ENCODE measurements around the gene PRDM13.
A peak's percentile ranks its signal among the peaks of the same experiment; 100 is the strongest.
"Not testable (repeated sequence)": the region's sequence is repeated elsewhere in the genome, so short reads cannot be mapped to it uniquely, and the experiment has no call there.

PRDM13 gene

DNA sequence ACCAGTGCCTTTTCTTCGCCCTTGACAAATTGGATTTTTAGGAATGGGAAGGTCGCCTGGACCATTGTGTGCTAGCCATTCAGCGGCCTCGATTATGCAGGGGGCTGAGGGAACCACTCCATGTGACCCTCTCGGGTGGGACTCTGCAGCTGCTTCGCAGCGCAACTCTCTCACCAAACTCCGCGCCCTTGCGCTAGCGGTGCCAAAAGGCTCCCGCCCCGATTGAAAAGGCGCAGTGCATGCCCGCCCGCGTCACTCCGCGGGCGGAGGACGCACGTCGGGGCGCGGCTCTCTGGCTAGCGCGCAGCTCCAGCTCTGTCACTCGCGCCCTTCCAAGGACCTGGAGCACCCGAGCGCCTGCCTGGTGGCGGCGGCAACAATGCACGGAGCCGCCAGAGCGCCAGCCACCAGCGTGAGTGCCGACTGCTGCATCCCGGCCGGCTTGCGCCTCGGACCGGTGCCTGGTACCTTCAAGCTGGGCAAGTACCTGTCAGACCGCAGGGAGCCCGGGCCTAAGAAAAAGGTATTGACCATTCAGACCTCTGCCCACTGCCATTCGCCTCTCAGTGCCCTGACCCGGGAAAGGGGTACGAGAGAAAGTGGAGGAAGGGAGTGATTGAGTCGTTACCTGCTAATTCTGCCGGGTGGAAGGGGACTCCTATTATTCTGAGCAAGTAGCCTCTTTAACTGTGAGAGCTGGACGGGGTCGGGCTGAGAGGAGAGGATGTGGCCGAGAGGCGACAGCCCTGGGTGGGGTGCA lies at the start of gene PRDM13:
PRDM13 (plus strand) TSS at position 178 of the 760 bp plus-strand sequence; CDS start at position 380, 202 bp downstream.
- DNase-seq = no peak

DNA sequence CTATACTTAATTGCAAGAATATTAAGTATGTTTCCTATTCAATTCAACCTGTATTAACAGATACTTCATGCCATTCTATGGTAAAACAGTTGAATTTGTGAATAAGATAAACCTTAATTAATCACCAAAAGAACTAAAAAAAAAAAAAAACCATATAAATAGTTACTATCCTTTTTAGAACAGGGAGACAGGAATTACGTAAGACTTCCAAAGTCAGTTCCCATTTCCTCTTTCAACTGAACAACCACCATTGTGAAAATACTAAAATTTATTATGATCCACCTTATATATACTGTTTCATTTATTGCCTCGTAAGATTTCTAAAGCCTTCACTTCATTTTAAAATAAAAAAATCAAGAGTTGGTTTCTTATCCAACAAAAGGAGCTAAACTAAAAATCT lies 47.6 kb upstream of the PRDM13 start:
- no peak for DNase-seq

DNA sequence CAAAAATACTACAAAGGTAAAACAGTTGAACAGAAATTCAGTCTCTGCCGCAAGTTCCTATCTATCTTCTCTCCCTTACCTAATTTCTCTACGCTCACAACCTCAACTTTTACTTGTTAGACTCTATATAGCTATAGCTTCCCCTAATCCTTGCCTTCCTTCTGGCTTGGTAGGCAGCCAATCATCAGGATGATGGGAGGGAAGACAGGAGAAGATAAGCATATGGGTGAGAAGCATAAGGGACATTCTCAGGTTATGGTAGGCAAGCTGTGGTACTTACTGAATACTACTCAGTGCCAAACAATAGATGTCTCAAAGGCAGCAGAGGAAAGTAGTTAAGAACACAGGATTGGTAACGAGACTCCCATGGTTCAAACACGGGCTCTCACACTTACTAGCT lies 46.0 kb upstream of the PRDM13 start:
- DNase-seq = no peak

DNA sequence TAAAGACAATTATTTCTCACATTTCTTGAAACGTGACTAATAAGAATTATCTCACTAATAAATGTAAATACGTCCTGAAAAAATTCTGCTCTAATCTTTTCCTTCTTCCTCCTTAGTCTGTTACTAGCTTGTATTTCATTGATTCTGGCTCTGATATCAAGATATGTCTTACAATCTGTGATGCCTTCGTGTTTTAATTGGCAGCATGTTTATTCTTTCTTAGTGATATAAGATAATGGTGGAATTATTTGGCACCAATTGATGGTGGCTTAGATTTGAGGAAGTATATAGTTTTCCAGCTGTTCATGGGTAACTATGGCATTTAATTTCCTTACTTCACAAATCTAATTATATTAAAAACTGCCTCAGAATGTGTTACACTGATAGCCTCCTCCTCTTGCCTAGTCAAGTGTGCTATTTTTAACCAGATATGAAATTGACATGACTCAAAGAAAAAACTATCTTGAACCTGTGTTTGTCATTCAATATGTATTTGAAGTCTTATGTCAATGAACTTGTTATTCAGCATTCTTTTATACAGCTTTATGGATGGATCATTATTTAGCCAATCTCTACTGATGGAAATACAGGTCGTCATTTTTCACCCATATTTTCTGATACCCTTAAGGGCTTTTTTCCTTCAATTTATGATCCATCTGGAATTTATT lies 43.4 kb upstream of the PRDM13 start:
- no peak for DNase-seq

DNA sequence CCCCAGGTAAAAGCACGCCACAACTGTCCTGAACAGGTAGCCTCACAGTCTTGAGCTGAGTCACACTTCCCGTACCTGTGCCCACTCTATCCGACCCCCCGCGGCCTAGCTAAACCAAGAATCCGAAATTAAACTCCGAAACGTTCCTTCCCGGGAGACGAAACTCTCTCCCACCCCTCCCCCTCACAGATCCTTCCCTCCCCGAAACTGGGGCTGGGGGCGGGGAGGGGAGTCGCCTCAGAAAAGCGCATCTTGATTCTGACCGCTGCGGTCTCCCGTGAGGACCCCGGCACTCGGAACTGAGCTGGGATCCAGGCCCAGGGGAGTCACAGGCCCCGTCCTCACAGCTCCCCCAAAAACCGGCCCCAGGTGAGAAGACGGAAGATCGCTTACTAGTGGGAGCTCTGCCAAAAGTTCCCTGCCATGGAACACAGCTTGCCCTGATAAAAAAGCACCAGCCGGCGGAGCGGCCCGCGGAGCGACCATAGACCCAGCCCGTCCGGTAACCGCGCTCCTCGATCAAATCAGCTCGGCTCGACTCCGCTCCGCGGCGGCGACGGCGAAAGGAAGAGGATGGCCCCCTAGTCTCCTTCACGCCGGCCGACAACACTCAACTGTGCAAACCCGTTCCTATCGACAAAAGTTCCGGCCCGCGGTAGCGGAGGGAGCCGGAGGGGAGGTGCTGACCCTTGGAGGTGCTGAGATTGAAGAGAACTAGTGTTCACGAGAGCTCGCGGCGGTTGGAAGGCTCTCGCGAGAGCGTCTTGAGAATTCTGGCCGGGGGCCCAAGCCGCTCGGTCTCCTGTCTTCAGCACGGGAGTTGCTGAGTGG lies 38.3 kb upstream of the PRDM13 start, which contains the start of gene CCNC:
CCNC (minus strand) TSS at position 558 of the 831 bp plus-strand sequence; CDS start at position 425, 133 bp downstream.
- DNase-seq = peak; percentile 35 to 94 (median 83)

DNA sequence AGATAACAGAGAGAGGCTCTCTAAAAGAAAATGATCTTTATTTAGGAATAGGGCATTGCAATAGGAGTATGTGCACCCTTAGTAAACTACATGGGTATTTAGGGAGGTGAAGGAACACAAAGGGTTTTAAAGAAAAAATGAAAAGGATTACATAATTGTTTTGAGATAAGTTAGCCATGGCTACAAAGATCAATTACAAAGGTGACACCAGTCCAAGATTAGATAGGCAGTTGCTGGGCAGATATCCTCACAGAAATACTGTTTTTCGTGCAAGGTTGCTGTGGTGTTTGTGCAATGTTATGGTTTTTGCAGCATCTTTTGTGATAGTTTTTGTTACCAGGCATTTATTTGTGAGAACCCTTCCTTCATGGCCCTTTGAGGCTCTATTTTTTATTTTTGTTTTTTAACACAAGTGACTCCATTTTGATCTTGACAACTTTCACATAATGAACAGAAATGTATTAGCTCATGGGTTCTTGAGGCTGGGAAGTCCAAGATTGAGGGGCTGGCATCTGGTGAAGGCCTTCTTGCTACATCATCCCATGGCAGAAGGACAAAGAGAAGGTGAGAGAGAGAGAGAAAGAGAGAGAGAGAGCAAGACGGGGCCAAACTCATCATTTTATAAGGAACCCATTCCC lies 32.5 kb upstream of the PRDM13 start:
- no peak for DNase-seq

DNA sequence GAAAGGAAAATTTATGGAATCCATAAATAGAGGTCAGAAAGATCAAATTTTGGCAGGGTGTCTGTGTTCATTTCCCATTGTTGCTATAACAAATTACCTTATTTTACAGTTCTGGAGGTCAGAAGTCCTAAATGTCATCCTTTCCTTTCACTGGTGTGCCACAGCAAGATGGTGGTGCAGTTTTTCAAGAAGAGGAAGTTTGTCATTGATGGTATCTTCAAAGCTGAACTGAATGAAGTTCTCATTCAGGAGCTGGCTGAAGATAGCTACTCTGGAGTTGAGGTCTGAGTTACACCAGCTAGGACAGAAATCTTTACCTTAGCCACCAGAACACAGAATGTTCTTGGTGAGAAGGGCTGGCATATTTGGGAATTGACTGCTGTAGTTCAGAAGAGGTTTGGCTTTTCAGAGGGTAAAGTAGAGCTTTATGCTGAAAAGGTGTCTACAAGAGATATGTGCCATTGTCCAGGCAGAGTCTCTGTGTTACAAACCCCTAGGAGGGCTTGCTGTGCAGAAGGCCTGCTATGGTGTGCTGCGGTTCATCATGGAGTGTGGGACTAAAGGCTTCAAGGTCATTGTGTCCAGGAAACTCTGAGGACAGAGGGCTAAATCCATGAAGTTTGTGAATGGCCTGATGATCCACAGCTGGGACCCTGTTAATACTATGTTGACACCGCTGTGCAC lies 30.9 kb upstream of the PRDM13 start:
- no peak for DNase-seq

DNA sequence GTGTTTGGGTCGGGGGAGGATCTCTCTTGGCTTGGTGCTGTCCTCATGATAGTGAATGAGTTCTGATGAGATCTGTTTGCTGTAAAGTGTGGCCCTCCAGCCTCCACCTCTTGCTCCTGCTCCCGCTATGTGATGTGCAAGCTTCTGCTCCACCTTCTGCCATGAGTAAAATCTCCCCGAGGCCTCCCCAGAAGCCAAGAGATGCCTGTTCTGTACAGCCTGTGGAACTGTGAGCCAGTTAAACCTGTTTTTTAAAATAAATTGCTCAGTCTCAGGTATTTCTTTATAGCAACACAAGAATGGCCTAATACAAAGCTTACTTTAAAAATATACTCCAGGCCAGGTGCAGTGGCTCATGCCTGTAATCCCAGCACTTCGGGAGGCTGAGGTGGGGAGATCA lies 26.9 kb upstream of the PRDM13 start:
- DNase-seq = no peak

DNA sequence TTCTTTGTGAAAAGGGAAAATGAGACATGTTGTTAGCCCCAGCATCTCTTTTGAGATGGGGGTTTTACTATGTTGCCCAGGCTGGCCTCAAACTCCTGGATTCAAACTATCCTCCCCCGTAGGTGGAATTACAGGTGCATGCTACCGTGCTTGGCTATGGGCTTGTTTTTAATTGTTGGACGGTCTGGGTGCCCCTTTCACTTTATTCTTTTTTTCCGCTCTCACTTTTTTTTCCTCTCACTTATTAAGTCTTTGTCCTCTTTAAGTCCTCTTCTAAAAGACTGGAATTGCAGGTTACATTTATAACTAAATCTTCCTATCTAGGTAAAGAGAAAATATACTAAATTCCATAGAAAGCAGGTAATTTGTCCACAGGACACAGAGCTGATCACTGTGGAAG lies 18.8 kb upstream of the PRDM13 start:
- no peak for DNase-seq

DNA sequence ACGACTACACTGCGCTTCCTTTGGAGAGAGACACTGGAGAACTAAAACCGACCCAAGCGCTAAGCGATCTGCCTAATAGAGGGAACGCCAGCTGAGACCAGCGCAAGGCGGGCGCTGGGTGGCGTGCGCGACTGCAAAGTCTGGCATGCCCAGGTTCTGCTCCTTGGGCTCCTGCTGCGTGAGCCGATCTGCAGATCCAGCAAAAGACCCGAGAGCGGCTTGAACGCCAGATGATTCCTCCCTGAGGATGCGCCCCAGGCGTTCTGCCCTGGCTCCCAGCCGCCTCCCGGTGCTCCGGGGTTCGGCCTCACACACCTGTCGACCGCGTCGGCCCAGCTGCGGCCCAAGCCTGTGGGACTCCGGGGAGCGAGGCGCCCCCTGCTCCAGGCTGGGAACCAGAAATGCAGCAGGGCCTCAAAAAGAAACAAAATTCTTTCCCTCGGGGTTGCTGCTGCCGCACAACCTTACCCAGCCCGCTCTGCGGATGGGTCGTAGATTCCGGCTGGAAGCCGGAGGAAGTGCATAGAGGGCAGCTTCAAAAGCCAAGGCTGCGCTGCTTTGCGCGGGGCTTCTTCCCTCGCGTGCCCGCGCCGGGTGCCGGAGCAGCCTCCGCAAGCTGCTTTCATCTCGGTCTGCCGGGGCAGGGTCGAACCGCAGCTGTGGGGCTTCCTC lies 17.9 kb upstream of the PRDM13 start:
- peak in 27 of 58 donors; percentile 2 to 48 (median 17) for DNase-seq

DNA sequence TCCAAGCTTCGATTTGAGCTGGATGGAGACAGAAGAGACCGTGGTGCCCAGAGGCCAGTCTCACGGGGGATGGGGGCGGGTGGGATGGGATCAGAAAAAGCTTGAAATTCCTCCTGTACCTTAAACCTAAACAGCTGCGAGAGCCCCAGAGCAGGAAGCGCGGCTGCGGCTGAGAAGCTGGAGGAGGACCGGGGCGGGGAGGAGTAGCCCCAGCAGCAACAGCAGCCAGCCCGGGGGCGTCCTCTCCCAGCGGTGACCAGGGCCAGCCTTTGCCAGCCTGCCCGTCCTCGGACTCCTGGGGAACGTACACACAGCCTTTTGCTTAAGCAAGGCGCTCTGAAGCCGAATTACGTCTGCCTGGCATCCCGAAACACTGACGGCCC lies 17.4 kb upstream of the PRDM13 start:
- DNase-seq = no peak

DNA sequence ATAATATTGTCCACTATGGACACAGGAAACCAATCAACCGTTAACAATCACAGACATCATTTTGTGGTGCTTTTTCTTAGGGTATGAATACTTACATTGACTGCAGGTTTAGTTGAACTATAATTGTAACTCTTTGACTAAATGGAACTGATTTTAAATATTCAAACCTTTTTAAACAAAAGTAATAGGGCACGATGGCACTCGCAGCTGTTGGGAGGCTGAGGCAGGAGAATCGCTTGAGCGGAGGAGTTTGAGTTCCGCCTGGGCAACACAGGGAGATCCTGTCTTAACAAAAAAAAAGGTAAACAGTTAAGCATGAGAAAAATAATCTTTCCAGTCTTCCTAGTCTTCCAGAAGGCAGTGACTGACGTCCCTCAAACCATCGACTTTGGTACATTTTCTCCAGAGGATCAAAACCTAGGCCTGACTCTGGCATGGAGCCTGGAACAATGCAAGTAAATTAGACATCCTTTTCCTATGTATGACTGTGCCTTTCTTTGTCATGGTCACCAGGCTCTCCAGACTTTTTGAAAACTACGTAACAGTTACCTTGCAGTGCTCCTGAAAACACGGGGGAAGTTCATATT lies 16.6 kb upstream of the PRDM13 start:
- no peak for DNase-seq

DNA sequence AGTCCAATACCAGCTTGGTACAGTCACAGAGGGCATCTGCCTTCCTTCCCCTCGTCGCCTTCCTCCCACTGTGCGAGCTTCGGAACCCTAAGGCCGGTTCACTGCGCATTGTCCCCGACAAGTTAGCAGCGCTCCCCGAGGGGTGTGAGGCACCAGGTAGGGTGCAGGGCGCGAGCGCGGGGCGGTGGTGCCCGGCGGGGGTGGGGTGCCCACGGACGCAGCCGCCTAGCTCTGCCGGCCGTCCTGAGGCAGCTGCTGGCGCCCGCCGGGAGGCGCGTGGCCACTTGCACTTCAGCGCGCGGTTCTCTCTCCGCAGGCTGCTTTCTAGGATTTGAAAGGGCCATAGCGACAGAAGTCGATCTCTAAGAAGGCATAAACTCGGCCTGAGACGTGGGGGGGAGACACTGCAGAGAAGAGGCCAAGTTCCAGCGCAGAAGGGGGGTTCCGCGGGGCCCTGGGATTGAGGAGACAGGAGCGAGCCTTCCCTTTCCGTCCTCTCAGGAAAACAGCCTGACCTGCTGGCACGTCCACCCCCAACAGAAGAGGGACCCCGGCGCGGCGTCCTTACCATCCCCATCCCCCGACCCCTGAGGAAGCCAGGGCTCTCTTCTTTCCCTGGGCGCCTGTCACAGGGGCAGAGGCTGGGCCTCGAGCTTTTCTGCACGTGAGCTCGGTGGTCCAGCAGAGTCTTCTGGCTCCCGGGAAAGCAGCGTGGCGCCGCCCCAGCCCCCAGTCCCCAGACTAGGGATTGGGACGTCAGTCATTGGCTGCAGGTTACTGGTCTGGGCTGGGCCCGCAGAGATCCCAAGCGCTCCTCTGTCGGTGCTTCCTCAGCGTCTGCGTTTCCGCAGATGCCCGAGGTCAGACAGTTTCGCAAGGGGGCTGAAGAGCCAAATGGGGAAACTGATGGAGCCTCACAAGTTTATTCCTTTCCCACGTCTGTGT lies 15.6 kb upstream of the PRDM13 start:
- no peak for DNase-seq

DNA sequence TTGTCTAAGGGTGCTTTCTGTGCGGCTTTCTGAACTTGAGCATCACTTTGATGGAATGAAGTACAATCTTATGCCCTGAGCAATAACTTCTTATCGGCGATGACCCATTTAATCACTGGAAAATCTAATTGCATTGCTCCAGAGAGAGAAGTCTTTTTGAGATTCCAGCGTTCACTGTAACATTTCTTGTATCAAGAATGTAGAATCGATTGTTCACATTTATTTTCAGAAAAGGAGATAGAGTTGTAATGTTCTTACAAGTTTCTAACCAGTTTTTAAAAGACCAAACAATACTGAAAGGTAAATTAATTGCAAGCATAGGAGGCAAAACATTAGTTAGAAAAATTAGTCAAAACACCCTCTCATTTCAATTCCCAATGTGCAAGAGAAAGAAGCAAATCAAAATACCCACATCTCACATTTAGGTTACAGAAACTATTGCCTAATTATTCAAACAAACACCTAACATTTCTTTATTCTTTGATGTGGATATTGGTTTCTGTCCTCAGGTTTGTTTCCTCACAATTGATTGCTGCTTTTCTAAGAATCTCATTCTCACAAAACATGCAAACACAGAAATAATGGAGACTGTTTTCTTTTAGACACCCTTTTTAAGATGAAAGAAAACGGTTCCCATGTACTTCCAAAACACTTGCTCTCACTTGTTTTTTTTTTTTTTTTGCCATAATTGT lies 14.8 kb upstream of the PRDM13 start:
- no peak for DNase-seq

DNA sequence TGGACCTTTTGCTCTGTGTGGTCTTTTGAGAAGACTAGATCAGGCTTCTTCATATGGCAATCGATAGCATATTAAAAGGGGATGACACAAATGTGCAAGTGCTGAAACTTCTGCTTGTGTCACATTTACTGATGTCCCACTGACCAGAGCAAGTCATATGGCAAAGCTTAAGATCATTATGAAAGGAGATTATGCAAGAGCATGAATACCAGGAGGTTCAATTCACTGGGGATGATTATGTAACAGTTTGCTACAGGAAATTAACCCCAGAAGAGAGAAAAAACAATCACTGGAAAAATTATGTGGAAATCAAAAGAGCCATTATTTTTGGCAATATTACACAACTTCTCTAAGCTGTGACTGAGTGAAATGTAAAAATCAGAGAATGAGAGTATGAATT lies 13.7 kb upstream of the PRDM13 start:
- no peak for DNase-seq

DNA sequence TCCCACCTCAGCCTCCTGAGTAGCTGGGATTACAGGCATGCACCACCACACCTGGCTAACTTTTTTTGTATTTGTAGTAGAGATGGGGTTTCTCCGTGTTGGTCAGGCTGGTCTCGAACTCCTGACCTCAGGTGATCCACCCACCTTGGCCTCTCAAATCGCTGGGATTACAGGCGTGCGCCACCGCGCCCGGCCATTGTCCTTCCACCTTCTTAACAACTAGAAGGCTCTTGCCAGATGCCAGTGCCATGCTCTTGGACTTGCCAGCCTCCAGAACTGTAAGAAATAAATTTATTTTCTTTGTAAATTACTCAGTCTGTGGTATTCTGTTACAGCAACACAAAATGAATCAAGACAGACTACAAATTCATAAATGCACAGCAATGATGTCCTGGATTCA lies 11.9 kb upstream of the PRDM13 start:
- not testable (repeated sequence) for DNase-seq

DNA sequence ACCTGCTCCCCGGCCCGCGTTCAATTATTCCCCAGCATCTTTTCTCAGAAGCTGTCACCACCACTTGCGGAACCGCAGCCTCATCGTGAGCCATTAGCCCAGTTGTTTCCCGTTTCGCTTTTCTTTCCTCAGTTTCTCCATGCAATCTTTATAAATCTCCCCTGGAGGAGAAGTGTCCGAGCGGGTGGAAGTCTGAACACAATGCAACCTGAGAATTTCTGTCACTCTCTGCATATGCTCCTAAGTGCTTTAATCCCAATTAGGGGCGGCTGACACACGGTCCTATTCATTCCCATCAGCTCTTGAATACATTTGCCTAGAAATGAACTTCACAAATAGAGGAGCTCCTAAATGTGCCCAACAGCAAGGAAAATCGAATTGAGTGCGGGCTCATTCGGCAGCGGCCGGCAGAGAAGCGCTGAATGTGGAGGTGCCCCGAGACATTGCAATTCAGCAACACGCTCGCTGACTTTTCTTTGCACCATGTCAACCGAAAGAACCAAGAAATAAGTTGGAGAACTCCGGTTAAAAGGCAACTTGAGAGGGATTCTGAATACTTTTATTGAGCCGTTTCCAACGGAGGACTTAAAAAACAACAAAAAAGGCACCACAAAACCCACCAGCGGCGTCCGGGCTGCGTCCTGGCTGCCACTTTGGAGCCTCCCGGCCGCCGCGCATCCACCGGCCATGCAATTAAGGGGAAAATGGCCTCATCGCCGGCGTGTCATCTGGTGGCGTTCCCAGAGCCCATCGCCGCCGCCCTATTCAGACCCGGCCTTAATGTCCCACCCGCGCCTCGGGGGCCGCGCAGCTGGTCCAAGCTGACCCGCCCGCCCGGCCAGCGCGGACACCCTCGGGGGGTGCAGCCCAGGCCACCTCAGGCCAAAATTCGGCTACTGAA lies 3.9 kb upstream of the PRDM13 start:
- no peak for DNase-seq
